HT1080 (cell line): ENCODE results near the gene NEFH. TPM values are rescaled to one million over a fixed set of nuclear protein-coding genes. Genes with fewer than 3 reads are reported as not detected.
"Not testable (repeated sequence)": the region's sequence is repeated elsewhere in the genome, so short reads cannot be mapped to it uniquely, and the experiment has no call there.

ENCODE experiments used
- DNase-seq: peaks from one replicate; pipeline ENCODE4 v3.0.0-alpha.2; 2015; ENCODE audit warnings: low read depth
- total RNA-seq: library from RNA; depleted of rRNA; stranded (reverse); fragments of >200 nt; shearing (Covaris generic); gene quantifications from 2 replicates; pipeline ENCODE4 v1.2.3, GENCODE V29; 2014

Gene NEFH
- total RNA-seq, 1 experiment from 2014 or later = not detected

- not testable (repeated sequence) for DNase-seq
These were observed 9.2 kb downstream of the NEFH start for GRCh38 chr22:29489127-29489780.

GRCh38 chr22:29491012-29491411 is 11.0 kb downstream of the NEFH start:
- no peak for DNase-seq

DNA sequence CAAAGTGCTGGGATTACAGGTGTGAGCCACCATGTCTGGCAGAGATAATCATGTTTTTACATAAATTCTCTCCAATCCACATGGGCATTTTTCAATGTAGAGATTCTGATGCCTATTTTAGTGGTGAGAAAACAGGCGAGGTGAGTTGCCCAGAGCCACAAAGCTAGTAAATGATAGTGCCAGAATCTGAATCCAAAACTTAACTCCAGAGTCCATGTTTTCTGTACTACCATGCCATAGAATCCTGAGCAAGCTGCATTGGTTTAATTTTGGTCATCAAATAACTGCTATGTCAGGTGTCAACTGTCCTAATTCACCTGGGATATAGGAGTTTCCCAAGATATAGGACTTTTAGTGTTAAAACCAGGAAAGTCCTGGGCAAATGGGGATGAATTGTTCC is 13.6 kb downstream of the NEFH start:
- DNase-seq = no peak

GRCh38 chr22:29499852-29500251 is 19.8 kb downstream of the NEFH start:
- DNase-seq = no peak

GRCh38 chr22:29503811-29504372 is 23.9 kb downstream of the NEFH start:
- DNase-seq = peak; percentile 47

DNA sequence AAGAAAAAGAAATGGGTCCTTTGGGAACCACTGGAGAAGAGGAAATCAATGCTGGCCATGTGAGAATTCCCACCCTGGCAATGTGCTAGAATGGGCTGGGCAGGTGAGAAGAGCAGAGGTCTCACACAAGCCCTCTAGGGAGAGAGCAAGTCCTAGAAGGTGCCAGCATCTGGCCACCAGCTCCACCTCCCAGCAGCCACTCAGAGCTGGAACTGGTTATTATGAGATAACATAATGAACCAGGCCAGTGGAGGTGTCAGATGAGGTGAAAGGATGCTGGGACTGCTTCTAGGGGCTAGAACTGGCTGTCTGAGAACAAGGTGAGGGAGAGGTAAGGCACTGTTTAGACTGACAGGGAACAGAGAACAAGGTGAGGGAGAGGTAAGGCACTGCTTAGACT is 29.3 kb downstream of the NEFH start:
- DNase-seq = no peak

- no peak for DNase-seq
These were observed 29.8 kb downstream of the NEFH start for GRCh38 chr22:29509815-29510214.

GRCh38 chr22:29510542-29510941 is 30.5 kb downstream of the NEFH start:
- DNase-seq = no peak

- DNase-seq = no peak
These were observed 31.3 kb downstream of the NEFH start for GRCh38 chr22:29511126-29511862.

- DNase-seq = no peak
These were observed 32.0 kb downstream of the NEFH start for GRCh38 chr22:29512031-29512430.

- no peak for DNase-seq
These were observed 37.3 kb downstream of the NEFH start for GRCh38 chr22:29517215-29517908.

DNA sequence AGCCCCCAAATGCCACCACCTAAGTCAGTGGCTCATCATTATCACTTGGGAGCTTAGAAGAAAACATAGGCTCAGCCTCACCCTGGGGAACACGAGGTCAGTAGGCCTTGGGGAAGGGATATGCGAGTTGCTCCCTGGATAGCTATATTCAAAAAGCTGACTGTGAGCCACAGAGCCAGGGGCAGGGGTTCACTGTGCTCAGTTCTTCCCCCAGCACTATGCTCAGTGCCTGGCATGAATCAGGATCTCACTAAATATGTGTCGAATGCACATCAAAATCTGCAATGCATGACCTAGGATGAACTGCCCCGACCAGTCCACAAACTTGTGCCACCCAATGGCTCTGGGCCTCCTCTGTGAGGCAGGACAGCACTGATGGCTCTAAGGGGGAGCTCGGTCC is 38.4 kb downstream of the NEFH start:
- no peak for DNase-seq

DNA sequence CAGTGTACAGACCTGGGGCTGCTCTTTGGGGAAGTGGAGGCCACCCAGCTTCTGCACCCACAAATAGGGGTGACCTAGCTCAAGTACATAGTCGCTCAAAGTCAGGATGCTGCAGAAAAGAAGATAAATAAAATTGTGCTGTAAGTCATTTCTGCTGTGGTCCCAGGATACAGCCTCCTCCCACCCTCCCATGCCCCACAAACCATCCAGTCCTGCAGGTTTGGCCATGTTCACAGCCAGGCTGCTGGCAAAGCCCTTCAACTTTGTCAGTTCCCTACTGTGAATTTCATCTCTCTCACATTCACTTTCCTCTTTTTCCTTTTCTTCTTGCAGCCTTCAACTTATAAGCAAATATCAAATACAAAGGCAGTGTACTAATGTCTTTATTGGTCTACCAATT is 40.0 kb downstream of the NEFH start:
- DNase-seq = no peak

DNA sequence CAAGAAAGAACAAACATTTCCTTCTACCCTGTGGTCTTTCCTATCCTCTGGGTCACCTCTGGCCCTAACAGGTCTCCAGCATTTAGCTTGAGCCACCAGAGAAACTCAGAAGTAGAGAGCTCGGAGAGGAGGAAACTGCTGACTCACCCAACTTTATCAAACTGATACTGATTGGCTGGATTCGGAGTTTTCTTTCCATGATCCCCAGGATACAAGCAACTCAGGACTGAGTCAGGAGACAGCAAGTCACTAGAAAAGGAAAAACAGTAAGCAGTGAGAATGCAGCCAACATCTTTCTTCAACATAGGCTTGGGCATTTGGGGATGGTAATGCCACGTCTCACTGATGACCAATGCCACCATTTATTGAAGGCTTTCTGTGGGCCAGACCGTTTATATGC is 40.8 kb downstream of the NEFH start:
- peak; percentile 83 for DNase-seq

- DNase-seq = no peak
These were observed 41.5 kb downstream of the NEFH start for GRCh38 chr22:29521526-29521925.

DNA sequence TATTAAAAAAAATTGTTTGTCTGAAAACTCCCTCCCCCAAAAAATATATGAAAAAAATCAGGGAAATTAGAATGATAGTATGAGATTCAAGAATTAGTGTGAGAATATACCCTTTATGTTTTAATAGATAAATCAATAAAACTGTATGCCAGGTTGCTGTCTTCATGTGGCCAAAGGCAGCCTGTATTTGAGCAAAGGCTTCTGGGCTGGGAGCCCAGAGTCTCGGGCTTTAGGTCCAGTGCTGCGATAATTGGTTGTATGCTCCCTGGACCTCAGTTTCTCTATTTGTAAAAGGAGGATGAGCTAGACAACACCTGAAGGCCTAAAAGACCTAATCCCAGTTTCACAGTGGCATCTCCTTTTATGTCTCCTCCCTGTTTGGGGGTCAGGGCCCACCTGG is 43.7 kb downstream of the NEFH start:
- DNase-seq = no peak

- DNase-seq = peak; percentile 48
These were observed 44.6 kb downstream of the NEFH start for GRCh38 chr22:29524442-29525191.

GRCh38 chr22:29528144-29528543 is 48.1 kb downstream of the NEFH start:
- DNase-seq = no peak

DNA sequence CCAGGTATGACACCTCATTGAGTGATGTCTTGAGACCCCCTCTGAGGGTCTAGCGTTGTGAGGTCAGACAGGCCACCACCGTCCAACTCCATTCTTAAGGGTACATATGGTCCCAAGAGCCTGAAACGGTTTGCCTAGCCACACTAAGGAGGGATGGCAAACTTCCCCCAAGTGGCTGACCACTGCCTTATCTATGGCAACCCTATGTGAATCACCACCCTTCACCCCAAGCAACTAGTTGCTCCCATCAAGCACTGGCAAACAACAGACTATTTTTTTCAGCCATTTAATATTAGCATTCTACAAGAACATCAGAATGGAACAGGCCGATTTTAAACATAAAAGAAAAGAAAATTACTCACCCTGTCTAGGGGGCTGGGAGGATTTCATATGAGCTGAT is 50.7 kb downstream of the NEFH start:
- no peak for DNase-seq

DNA sequence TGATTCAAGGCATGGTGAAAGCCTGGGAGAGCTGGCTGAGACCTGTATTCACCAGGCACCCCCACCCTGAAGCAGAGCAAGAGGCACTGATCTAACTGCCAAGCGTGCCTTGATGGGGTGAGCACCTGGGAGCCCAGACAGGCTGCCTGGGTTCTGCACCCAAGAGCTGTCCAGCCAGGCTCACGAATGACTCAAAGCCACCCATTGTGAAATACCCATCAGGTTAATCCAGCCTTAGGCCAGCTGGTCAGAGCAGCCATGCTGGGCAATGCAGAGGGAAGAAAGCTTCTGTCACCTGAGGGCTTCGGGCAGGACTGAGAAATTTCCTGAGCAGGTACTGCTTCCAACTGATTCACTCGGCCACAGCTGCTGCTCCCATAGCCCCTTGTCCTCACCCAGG is 51.4 kb downstream of the NEFH start:
- no peak for DNase-seq

- no peak for DNase-seq
These were observed 56.4 kb downstream of the NEFH start for GRCh38 chr22:29536411-29536810.
